IPS-11a (cell line): Measurements from ENCODE around the gene PLEKHM3.
A peak's percentile ranks its signal among the peaks of the same experiment; 100 is the strongest.

Source experiments
- H3K4me3 ChIP-seq: one replicate; pipeline ENCODE4 v1.5.1; 2013; ENCODE audit warnings: low read depth, low read length, control low read depth

Gene PLEKHM3

DNA sequence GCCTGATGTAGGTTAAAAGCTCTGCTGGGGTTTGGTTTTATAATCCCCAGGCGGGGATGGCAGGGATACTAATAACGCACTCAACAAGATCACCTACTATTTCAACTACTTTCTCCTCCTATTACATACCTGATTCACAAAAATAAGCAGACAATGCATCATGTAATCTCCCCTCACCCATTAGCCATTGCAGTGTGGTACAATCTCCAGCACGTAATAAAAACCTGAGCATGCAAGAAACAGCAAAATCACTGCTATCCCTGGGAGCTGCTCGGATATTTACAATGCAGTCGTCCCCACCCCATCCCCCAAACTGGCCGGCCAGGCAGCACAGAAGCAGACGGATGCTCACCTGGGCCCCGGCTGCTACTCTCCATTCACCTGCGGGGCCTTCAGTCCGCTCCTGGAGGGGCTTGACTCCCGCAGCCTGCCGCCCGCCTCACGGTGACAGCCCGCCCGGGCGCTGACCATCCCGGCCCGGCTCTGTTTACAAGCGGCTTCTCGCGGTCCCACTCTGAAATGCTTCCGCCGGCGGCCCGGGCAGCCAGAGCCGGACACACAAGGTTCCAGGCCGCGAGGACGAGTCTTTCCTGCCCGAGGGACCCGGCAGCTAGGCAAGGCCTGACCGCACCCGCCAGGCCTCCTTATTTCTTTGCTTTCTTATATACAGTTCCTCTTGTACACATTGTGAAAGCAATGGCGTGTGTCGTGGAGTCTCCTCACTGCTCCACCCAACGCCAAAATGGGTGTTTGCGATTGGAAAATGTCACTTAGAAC lies at the start of gene PLEKHM3:
Gene PLEKHM3 (minus strand): TSS at position 491 of the 777 bp plus-strand sequence. CDS start 23,888 bp downstream, outside the sequence.
- H3K4me3 ChIP-seq = peak within 1 kb of the TSS; percentile 85

GRCh38 chr2:208074610-208075356 lies 49.5 kb upstream of the PLEKHM3 start:
- no peak overlapping the region for H3K4me3 ChIP-seq

- no peak overlapping the region for H3K4me3 ChIP-seq
Observed at GRCh38 chr2:208072250-208072892, 47.0 kb upstream of the PLEKHM3 start.

DNA sequence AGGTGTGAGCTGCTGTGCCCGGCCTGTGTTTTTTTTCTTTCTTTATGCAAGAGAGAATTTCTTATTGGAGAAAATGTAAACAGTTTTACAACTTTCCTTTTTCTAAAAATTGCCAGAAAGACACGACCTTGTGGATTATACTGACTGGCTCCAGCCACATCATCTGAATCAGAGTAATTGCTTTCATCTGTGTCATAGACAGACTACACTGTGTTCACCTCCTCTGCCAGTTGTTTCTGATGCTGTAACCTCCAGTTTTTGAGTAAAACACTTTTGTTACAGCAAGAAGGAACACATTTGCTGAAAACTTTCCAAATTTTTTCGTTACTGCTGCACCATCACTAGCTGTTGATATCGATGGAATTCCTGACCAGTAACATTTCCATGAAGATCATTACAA lies 43.9 kb upstream of the PLEKHM3 start:
- no peak overlapping the region for H3K4me3 ChIP-seq

GRCh38 chr2:208066016-208066415 lies 40.7 kb upstream of the PLEKHM3 start:
- H3K4me3 ChIP-seq = no peak overlapping the region

GRCh38 chr2:208065476-208065875 lies 40.1 kb upstream of the PLEKHM3 start:
- no peak overlapping the region for H3K4me3 ChIP-seq

- H3K4me3 ChIP-seq = no peak overlapping the region
Observed at GRCh38 chr2:208064220-208064961, 39.1 kb upstream of the PLEKHM3 start.

- H3K4me3 ChIP-seq = no peak overlapping the region
Observed at GRCh38 chr2:208062961-208063360, 37.6 kb upstream of the PLEKHM3 start.

DNA sequence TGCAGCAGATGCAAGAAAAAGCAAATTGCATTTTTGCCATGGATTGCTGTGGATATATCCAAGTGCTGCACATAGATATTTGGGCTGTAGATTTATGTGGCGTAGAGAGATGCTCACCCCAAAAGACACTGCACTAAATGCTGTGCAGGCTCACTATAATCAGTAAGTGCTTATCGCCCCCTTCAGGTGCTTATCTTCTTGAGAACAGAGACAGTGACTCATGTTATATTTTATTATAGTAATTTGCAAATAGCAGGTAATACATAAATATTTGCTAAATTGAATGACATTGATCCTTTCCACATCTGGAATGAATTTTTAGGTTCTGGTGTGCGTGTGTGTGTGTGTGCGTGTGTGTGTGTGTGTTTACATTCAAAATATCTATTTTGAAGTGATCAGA lies 36.8 kb upstream of the PLEKHM3 start:
- no peak overlapping the region for H3K4me3 ChIP-seq

GRCh38 chr2:208057108-208057507 lies 31.8 kb upstream of the PLEKHM3 start:
- no peak overlapping the region for H3K4me3 ChIP-seq

DNA sequence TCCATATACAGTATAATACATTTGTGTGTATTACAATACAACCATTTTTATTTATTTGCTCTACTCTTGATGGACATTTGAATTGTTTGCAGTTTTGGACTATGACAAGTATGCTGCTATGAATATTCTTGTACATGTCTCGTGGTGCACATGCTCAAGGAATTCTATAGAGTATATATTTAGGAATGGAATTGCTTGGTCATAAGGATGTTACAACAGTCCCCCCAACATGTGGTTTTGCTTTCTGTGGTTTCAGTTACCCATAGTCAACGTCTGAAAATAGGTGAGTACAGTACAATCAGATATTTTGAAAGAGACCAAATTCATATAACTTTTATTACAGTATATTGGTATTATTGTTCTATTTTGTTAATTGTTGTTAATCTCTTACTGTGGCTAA lies 24.1 kb upstream of the PLEKHM3 start:
- no peak overlapping the region for H3K4me3 ChIP-seq

DNA sequence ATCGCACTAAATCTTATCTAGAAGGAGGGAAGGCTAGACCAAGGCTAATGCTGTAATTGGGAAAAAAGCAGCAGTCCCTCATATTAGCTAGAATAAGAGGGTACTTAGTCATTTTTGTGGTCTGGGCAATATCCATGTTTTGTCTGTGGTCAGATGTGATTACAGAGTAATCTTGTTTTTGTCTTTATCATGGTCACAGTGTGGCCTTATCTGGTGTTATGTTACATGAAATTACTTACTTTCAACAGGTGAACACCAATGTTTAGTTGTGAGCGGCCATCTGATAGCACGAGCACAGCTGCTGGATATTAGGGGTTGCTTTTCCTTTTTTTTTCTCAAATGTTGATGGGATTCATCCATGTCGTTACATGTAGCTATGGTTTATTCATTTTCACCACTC lies 23.7 kb upstream of the PLEKHM3 start:
- H3K4me3 ChIP-seq = no peak overlapping the region

- H3K4me3 ChIP-seq = no peak overlapping the region
Observed at GRCh38 chr2:208047840-208048239, 22.5 kb upstream of the PLEKHM3 start.

DNA sequence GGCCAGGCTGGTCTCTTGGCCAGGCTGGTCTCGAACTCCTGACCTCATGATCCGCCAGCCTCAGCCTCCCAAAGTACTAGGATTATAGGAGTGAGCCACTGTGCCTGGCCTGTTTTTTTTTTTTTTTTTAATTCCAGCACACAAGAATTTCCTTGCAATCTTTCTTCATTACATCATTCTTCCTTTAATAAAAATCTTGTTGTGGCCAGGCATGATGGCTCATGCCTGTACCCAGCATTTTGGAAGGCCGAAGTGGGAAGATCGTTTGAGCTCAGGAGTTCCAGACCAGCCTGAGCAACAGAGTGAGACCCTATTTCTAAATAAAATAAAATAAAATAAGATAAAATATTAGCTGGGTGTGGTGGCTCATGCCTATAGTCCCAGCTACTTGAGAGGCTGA lies 21.4 kb upstream of the PLEKHM3 start:
- H3K4me3 ChIP-seq = no peak overlapping the region

DNA sequence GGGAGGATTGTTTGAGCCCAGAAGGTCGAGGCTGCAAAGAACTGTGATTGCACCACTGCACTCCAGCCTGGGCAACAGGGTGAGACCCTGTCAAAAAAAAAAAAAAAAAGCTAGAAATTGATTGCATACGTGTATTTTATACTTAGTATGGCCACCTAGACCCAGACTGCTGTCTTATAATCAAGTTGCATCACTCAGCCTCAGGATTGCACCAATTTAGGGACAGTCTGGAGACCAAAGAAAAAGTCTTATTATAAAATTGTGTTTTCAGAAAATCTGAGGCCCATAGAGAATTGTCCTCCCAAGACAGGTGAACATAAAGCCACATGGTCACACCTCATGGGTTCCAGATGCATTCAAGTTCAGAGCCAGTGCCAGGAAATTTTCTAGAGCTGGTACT lies 17.1 kb upstream of the PLEKHM3 start:
- no peak overlapping the region for H3K4me3 ChIP-seq

DNA sequence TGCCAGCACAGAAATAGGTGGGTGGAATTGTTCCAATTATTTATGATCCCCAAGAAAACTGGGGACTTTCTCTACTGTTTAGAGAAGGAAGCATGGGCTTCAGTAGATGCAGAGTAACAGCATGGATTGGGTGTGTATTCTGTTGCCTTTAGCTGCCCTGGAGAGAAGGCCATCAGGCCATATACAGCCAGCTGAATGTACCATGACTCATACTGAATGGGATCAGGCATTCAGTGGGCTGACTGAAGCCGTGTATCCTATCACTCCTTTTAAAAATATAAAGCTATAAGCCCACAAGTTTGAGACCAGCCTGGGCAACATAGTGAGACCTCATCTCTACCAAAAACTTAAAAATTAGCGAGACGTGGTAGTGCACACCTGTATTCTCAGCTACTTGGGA lies 16.7 kb upstream of the PLEKHM3 start:
- H3K4me3 ChIP-seq = no peak overlapping the region

DNA sequence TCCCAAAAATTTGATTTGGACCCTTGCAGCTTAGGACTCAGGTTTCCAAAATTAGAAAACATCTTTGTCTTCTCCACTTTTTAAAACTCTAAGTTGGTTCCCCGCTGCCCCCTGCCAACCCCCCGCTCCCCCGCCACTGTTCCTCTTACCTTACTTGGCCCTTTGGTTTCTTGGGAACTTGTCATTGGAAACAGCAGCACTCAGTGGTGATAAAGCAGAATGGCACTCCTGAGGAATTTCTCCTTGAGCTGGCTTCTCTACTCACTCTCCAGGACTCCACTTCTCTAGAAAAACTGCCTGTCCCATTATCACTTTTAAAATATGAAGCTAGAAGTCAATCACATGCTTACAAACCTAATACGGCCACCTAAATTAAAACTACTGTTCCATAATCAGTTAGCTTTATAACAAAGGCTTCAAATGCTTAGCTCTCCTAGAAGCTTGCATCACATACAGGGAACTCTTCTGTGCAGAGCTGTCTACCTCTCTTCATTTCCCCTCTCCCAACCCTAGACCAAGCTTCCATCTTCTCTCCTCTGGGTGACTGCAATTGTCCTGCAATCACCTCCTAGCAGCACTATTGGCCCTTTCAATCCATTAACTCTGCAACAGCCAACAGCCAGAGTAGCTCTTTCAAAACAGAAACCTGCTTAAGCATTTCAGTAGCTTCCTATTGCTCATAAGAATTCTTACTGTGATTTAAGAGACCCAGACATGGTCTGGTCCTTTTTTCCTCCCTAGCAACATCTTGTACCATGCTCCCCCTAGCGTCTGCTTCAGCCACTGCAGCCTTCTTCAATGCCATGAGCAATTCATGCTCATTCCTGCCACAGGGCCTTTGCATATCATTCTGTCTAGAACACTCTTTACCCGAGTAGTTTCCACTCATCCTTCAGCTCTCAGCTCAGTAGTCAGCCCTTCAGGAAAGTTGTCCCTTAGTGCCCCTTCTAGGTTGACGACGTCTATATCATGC lies 15.2 kb upstream of the PLEKHM3 start:
- no peak overlapping the region for H3K4me3 ChIP-seq

- H3K4me3 ChIP-seq = no peak overlapping the region
Observed at GRCh38 chr2:208039376-208040110, 14.2 kb upstream of the PLEKHM3 start.
